Panc1 (cell line): ENCODE data around the gene TIMM22. TPM values are rescaled to one million over a fixed set of nuclear protein-coding genes. Genes with fewer than 3 reads are reported as not detected.

Experiments used
- ATAC-seq: fragments of 200-7000 bp; cut with Tn5 transposase; 2 replicates; pipeline ENCODE4 v1.9.1; 2020; ENCODE audit warnings: mild to moderate bottlenecking, moderate library complexity
- BruUV-seq: library from RNA; stranded (reverse); fragments of 400-500 nt; replicated peaks from 2 replicates; lab custom pipeline; 2021; lab: Mats Ljungman, UMichigan
- CTCF ChIA-PET: fragments of 300-600 bp; sonication (Branson Sonifier 250); formaldehyde crosslinking; loops from one replicate; lab custom pipeline; 2022; ENCODE audit warnings: antibody characterized with exemption; lab: Charles Lee
- POLR2A ChIA-PET: fragments of 300-600 bp; sonication (Branson Sonifier 250); formaldehyde crosslinking; loops from one replicate; lab custom pipeline; 2022; ENCODE audit warnings: antibody characterized with exemption; lab: Charles Lee
- DNase-seq: peaks from one replicate; pipeline ENCODE4 v3.0.0-alpha.2; 2010; ENCODE audit warnings: low read depth, low spot score
- H3K27ac ChIP-seq: 2 replicates; pipeline ENCODE4 v1.5.1; 2011; ENCODE audit warnings: mild to moderate bottlenecking, low read length, inconsistent platforms
- H3K27me3 ChIP-seq: fragments of 200-500 bp; sonication (Bioruptor generic); 2 replicates; pipeline ENCODE4 v1.6.0; 2014; ENCODE audit warnings: low read length, inconsistent platforms; ENCODE audit not compliant: control insufficient read depth, insufficient read depth
- H3K36me3 ChIP-seq: fragments of 200-500 bp; sonication (Bioruptor generic); 2 replicates; pipeline ENCODE4 v1.5.1; 2014; ENCODE audit warnings: inconsistent platforms, mild to moderate bottlenecking, low read length, moderate library complexity; ENCODE audit not compliant: control insufficient read depth, insufficient read depth
- H3K4me1 ChIP-seq: 2 replicates; pipeline ENCODE4 v1.5.1; 2011; ENCODE audit warnings: inconsistent platforms, mild to moderate bottlenecking, low read length, moderate library complexity; ENCODE audit not compliant: control insufficient read depth, insufficient read depth
- H3K4me3 ChIP-seq, 2 experiments: 2 replicates each; pipeline ENCODE4 v1.5.1; 2011 to 2012; ENCODE audit warnings: low read depth in 2 of 2, low read length in 2 of 2, mild to moderate bottlenecking in 2 of 2, inconsistent platforms in 1 of 2, moderate library complexity in 1 of 2
- H3K9me3 ChIP-seq: fragments of 200-500 bp; sonication (Bioruptor generic); 2 replicates; pipeline ENCODE4 v1.5.1; 2014; ENCODE audit warnings: low read depth, mild to moderate bottlenecking, inconsistent platforms, low read length, moderate library complexity; ENCODE audit not compliant: control insufficient read depth, insufficient read depth
- CTCF ChIP-seq: fragments of 450-650 bp; IDR thresholded peaks from 2 replicates; pipeline ENCODE4 v1.5.1; 2017; ENCODE audit warnings: mild to moderate bottlenecking
- POLR2AphosphoS5 ChIP-seq: IDR thresholded peaks from 2 replicates; pipeline ENCODE4 v1.6.1; 2012; ENCODE audit warnings: mild to moderate bottlenecking, low read depth, low read length, moderate library complexity
- REST ChIP-seq, 2 experiments: IDR thresholded peaks; 2 replicates each; pipeline ENCODE4 v1.6.1; 2011 to 2012; ENCODE audit warnings: low read depth in 2 of 2, control low read depth in 1 of 2, low read length in 1 of 2, mild to moderate bottlenecking in 1 of 2, moderate library complexity in 1 of 2; ENCODE audit not compliant: insufficient read depth in 1 of 2
- SIN3A ChIP-seq: IDR thresholded peaks from 2 replicates; pipeline ENCODE4 v1.6.1; 2012; ENCODE audit warnings: low read depth, mild to moderate bottlenecking, low read length, moderate library complexity, borderline replicate concordance; ENCODE audit not compliant: insufficient read depth
- TCF7L2 ChIP-seq: IDR thresholded peaks from 2 replicates; pipeline ENCODE4 v1.6.1; 2011; ENCODE audit warnings: mild to moderate bottlenecking, low read depth, low read length, inconsistent platforms
- in situ Hi-C: cut with HindIII; loops from 2 replicates; pipeline ENCODE4 v1.10.0; 2016; ENCODE audit warnings: low sequenced_read_pairs, low pct_unique_long_range_greater_than_20kb
- intact Hi-C: fragments of 100-400 bp; cut with micrococcal nuclease; formaldehyde crosslinking; loops from one replicate; pipeline ENCODE4 v1.10.0; 2022; ENCODE audit not compliant: unreplicated experiment
- total RNA-seq: library from RNA; stranded (reverse); gene quantifications from one replicate; pipeline ENCODE4 v1.2.1, GENCODE V29; 2021; ENCODE audit not compliant: unreplicated experiment

TIMM22 gene
- total RNA-seq, 1 experiment from 2014 or later: 10.2 TPM

GRCh38 chr17:962166-962565 is 34.8 kb upstream of the TIMM22 start:
- H3K27ac ChIP-seq: peak overlapping the region; percentile 0; the same call in 1 of the 2 replicates
- ATAC-seq: no peak
- no peaks in the 10 kb centered on the region for H3K36me3 ChIP-seq
- DNase-seq: no peak
- no peaks in the 10 kb centered on the region for H3K27me3 ChIP-seq
- BruUV-seq: no TSS peak
- ChIA-PET CTCF (no interaction called here), POLR2A (no interaction called here)
- intact Hi-C loops: no loop called here
- H3K4me1 ChIP-seq: peaks cover 53% of the 10 kb centered on the region
- in situ Hi-C loops: no loop called here
- no peak overlapping the region for H3K4me3 ChIP-seq
- no peak for TF ChIP-seq CTCF
- no peak for TF ChIP-seq TCF7L2
- no peak for TF ChIP-seq REST (IDR thresholded peaks at IDR 0.05; ENCODE audit: insufficient read depth in 1 of 2, low read depth in 2 of 2, low read length in 1 of 2)
- no peak for TF ChIP-seq SIN3A
- TF ChIP-seq POLR2AphosphoS5: no peak
- no peaks in the 10 kb centered on the region for H3K9me3 ChIP-seq

GRCh38 chr17:962670-963069 is 34.3 kb upstream of the TIMM22 start:
- TF ChIP-seq TCF7L2: no peak
- TF ChIP-seq SIN3A: no peak
- no peak for TF ChIP-seq REST (IDR thresholded peaks at IDR 0.05; ENCODE audit: insufficient read depth in 1 of 2, low read depth in 2 of 2, low read length in 1 of 2)
- TF ChIP-seq CTCF: no peak
- TF ChIP-seq POLR2AphosphoS5: no peak
- H3K27ac ChIP-seq: peak overlapping the region; percentile 48; the same call in 1 of the 2 replicates
- BruUV-seq: no TSS peak
- H3K4me1 ChIP-seq: peaks cover 54% of the 10 kb centered on the region
- in situ Hi-C loops: no loop called here
- H3K36me3 ChIP-seq: no peaks in the 10 kb centered on the region
- H3K9me3 ChIP-seq: no peaks in the 10 kb centered on the region
- POLR2A ChIA-PET: no interaction called here
- CTCF ChIA-PET: no interaction called here
- no peak overlapping the region for H3K4me3 ChIP-seq
- DNase-seq (no peak), ATAC-seq (no peak)
- intact Hi-C loops: no loop called here
- H3K27me3 ChIP-seq: no peaks in the 10 kb centered on the region
